ENCODE data around the gene TOE1. TPM values are rescaled to one million over a fixed set of nuclear protein-coding genes. Genes with fewer than 3 reads are reported as not detected.

Gene TOE1
- total and polyA plus RNA-seq, 9 of the 15 experiments (the other 6 are each of a cell fraction or from before 2014, with no cell fraction given), result 32.1 to 85.7 (median 38.0) TPM

DNA sequence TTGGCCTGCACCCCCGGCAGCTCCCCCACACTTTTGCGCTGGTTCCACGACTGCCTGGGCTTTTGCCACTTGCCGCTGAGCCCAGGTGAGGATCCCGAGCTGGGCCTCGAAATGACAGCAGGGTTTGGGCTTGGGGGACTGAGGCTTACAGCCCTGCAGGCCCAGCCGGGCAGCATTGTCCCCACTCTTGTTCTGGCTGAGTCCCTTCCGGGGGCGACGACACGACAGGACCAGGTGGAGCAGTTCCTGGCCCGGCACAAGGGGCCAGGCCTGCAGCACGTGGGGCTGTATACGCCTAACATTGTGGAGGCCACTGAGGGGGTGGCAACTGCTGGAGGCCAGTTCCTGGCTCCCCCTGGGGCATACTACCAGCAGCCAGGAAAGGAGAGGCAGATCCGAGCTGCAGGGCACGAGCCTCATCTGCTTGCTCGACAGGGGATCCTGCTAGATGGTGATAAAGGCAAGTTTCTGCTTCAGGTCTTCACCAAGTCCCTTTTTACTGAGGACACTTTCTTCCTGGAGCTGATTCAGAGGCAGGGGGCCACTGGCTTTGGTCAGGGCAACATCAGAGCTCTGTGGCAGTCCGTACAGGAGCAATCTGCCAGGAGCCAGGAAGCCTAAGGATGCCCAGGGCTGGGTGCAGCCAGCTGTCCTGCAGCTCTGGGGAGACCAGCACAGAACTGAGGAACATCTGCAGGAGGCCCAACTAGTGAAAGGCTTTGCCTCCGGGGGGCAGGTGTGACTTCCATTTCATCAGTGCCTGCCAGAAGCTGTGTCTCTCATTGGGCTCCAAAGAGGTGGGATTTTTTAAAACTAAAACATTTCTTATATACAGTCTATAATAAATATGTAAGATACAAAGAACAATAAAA, 12.1 kb upstream of the TOE1 start (continued):
- TF ChIP-seq RAD21 (CRISPR knock-in tag; conservative IDR thresholded peaks at IDR 0.05 in 1 of 2, IDR thresholded peaks at IDR 0.05 in 1 of 2) (0 out of 4 replicates have a peak, but pooled peaks of 1 of the 2 experiments have one; percentile 6), ZNF165 (CRISPR knock-in tag; IDR thresholded peaks at IDR 0.05; ENCODE audit: borderline replicate concordance) (no peak)

DNA sequence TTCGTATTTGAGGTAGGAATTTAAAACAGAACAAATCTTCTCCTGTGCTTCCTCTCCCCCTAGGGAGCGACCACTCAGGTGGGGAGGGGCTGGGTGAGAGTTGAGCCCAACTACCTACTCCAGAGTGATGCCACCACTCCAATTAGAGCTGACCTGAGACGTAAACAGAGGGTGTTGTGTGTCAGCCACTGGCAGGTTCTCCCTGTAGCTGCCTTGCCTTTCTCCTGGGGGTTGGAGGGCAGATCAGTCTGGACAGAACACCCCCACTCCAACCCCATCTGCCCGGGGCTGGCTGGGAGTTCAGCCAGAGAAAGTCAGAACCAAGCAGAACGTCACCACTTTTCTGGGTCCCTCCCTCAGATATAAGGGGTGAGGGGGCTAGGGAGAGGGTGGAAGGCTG, 11.3 kb upstream of the TOE1 start:
- Histone ChIP-seq H3K4me3 (no peak overlapping the region), H3K4me2 (ENCODE audit: insufficient read depth, low read length) (no peak overlapping the region)

More for the DNA sequence above, 11.3 kb upstream of the TOE1 start:
- intact Hi-C loops (cut with micrococcal nuclease), result no loop called here
- FAIRE-seq (no peak), ATAC-seq (no peak), DNase-seq (ENCODE audit: extremely low read depth in 1 of 4, low spot score in 3 of 4) (peak in 2 of 4 experiments; percentile 7 to 10)
- Histone ChIP-seq H3K27me3 (ENCODE audit: control insufficient read depth in 2 of 2, insufficient read depth in 2 of 2, low read length in 2 of 2) (no peaks in the 10 kb centered on the region), H3K4me1 (replicated peaks in 1 of 2; ENCODE audit: control insufficient read depth in 2 of 2, insufficient read depth in 2 of 2, low read length in 2 of 2) (peaks cover 6 to 38% of the 10 kb centered on the region in 2 experiments; a peak in 3 of 5 replicates), H3K79me2 (ENCODE audit: control insufficient read depth, insufficient read depth, low read length) (no peaks in the 10 kb centered on the region), H3K9ac (ENCODE audit: insufficient read depth in 1 of 2, low read depth in 2 of 2, low read length in 2 of 2) (no peak overlapping the region), H3K9me1 (ENCODE audit: control insufficient read depth, insufficient read depth, low read length) (peaks cover 3% of the 10 kb centered on the region), H3K36me3 (ENCODE audit: control insufficient read depth, insufficient read depth, low read length) (peaks cover 32% of the 10 kb centered on the region; the same call in 2 of the 3 replicates), H2AFZ (ENCODE audit: low read depth, low read length) (no peak overlapping the region), H3K27ac (ENCODE audit: extremely low read depth, low read depth, low read length) (no peak overlapping the region), H3K9me3 (replicated peaks; ENCODE audit: control insufficient read depth, insufficient read depth, low read depth, low read length) (no peaks in the 10 kb centered on the region), H4K20me1 (replicated peaks; ENCODE audit: control insufficient read depth, insufficient read depth, low read length) (no peaks in the 10 kb centered on the region)
- in situ Hi-C loops (cut with MboI), result no loop called here
- 70% methylated on average over 5 of the region's 5 CpGs for WGBS (ENCODE audit: insufficient coverage, low coverage, missing lambda C conversion rate)
- CTCF ChIA-PET (ENCODE audit: low intra/inter-chr PET ratio), result no interaction called here
- TF ChIP-seq RBM34 (IDR thresholded peaks at IDR 0.05; ENCODE audit: borderline replicate concordance, insufficient read depth, low read length) (no peak), EHMT2 (IDR thresholded peaks at IDR 0.05) (no peak), KDM2B (CRISPR knock-in tag; IDR thresholded peaks at IDR 0.05) (no peak)
- BruUV-seq (replicated peaks), result no TSS peak
- POLR2A ChIA-PET, result interaction anchor here (0.6 to 3.7 kb wide), 9 partner anchors 8 to 570 kb away, joined by 3 to 26 read pairs (median 4); partner anchors contain the start of genes MUTYH and TOE1

Measured in K562 (cell line).